ENCODE measurements around the gene HUNK.

The HUNK gene

DNA sequence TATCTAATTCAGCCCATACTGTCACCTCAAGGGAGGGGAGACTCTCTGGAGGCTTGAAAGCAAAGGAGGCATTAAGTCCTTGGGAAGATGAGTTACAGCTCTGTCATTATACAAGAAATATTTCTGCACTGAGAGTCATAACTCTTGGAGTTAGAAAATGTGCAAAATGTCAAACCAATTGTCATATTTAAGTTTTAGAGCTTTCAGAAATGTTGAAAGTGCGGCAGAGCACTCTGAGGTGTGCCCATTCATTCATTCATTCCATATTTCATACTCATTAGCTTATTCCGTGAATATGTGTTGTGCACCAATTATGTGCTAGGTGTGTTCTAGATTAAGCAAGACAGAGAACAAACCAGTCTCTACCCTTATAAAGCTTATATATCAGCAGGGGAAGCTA, 87.1 kb downstream of the HUNK start:
- DNase-seq (ENCODE audit: low spot score) = no peak

DNA sequence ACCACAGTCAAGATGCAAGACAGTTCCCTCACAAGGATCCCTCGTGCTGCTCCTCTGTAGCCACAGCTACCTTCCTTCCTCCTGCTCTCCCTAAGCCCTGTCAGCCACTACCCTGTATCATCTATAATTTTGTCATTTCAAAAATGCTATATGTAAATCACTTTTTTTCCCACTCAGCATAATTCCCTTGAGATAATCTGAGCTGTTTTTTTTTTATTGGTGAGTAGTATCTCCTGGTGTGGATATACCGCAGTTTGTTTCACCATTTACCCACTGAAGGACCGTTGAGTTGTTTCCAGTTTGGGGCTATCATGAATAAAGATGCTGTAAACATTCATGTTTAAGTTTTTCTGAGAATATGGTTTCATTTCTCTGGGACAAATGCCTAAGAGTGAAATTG, 88.2 kb downstream of the HUNK start:
- DNase-seq (ENCODE audit: low spot score) = no peak

DNA sequence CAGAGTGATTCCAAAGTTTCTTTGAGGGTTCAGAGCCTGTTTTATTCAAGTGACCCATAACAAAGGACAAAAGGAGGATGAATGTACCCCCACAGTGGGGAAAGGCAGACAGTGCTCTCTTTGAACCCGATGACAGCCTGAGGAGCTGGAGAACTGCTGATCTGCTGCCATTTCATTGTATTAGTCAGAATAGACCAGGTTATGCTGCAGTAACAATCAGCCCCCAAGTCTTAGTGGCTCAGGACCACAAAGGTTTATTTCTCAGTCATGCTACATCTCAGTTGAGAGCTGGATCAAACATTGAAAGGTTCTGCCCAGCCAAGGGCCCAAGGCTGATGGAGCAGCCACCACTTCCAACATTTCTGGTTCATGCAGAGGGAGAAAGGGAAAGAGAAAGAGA, 88.9 kb downstream of the HUNK start:
- DNase-seq (ENCODE audit: low spot score) = no peak

DNA sequence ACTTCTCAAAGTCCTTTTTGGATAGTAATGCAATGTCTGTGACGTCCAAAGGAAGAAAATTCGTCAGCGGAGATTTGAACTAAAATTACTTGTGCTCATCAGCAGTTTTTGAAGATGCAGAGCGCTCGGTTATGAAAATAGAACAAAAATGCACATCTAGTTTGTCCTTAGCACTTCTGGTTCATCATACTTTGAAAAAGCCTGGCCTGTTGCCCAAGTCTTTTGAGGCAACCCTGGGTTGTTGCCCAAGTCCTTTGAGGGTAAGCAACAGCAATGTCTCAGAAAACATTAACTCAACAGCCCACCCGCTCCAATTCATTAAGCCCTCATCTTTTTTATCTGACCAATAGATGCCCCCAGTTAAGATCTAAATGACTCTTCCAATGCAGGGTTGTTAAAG, 91.9 kb downstream of the HUNK start:
- no peak for DNase-seq (ENCODE audit: low spot score)

DNA sequence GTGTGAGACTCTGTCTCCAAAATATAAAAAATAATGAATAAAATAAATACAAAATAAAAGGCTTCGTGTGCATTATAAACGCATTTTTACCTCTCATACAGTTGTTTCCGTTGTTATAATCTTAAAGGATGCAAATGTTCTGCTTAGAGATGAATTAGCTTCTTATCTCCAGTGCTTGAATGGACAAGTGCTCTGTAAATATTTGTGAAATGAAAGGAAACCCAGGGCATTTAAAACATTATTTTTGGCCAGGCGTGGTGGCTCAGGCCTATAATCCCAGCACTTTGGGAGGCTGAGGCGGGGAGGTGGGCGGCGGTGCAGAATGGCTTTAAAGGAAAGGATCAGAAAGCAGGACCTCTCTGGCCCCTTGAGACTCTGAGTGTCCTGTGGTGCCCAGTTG, 94.5 kb downstream of the HUNK start:
- no peak for DNase-seq (ENCODE audit: low spot score)

DNA sequence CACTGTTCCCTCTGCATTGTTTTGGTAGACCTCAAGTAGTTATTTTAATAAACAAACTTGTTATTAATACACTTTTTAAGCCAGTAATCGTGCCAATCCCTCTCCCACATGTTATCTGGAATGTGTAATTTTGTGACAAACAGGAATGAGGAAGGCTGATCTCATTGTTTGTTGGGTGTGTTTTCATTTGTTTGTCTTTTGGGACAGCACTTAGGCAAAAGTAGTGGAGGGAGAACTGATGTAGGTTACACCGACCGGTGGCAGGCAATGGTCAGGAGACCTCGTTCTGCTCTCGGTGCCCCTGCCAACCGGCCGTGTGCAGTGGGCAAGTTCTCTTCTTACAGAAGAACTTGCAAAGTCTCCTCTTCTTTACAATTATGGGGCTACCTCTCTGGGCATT, 99.8 kb downstream of the HUNK start:
- no peak for DNase-seq (ENCODE audit: low spot score)

DNA sequence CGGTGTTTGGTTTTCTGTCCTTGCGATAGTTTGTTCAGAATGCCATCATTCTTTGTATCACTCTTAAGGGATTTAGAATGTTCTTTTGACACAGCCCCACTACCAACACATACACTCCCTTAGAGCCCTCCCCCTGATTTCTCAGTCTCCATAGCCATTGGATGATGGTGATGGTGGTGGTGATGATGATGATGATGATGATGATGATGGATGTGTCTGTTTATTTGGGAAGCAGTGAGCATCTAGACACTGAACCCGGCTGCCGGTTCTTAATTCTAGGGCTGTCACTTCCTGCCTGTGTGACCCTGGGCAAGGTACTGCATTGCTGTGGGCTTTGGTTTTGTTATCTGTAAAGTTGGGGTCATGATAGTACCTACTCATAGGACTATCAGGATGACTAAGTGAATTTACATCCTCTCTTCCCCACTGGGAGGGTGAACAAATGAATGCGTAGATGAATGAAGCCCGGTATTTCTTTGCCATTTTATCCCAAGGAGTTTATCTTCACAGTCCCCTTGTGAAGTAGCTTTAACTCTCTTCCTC, 100.7 kb downstream of the HUNK start:
- no peak for DNase-seq (ENCODE audit: low spot score)

DNA sequence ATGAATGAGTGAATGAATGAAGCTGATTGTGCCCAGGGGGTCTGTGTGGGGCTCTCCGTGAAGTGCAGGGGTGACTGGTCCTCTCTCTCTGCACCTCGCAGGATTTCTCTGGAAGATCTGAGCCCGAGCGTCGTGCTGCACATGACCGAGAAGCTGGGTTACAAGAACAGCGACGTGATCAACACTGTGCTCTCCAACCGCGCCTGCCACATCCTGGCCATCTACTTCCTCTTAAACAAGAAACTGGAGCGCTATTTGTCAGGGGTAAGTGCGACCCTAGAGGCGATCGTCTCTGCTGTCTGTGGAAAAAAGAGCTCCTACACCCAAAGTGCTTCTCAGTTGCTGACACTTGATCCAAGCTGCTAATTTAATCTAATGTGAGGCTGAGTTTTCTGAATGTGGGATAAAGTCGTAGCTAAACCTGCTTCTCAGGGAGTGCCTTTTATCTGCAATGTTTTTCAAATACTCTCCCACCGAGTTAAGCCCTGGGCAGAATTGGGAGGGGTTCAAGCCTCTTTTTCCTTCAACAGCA, 101.7 kb downstream of the HUNK start:
- peak; percentile 19 for DNase-seq (ENCODE audit: low spot score)

DNA sequence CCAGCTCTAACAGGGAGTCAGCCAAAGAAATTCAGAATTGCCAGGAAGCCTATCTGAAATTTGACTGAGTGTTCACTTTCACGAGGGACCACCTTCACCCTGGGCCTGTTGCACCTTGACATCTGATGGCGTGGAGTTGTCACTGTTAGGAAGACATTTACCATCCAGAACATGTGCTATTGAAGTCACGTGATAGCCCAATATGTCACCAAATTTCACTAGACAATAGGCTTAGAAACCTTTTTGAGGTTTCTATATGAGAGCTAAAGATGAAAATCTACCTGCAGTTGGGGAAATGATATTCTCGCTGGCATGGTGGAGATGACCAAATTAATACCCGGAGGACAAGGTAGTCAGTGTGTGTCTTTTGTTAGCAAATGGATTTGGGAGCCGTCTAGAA, 102.7 kb downstream of the HUNK start:
- no peak for DNase-seq (ENCODE audit: low spot score)

DNA sequence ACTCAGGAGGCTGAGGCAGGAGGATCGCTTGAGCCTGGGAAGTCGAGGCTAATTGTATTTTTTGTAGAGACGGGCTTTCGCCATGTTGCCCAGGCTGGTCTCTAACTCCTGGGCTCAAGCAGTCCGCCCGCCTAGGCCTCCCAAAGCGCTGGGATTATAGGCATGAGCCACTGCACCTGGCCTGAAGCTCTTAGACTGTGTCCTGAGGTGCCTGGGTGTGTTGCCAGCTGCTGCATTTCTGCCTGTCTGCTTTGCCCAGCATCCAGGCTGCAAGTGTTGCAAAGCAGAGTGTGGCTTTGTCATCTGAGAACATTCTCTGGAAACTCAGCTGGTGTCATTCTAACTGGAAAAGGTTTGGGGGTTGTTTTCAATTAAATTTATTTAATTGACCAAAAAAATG, 105.0 kb downstream of the HUNK start:
- no peak for DNase-seq (ENCODE audit: low spot score)

DNA sequence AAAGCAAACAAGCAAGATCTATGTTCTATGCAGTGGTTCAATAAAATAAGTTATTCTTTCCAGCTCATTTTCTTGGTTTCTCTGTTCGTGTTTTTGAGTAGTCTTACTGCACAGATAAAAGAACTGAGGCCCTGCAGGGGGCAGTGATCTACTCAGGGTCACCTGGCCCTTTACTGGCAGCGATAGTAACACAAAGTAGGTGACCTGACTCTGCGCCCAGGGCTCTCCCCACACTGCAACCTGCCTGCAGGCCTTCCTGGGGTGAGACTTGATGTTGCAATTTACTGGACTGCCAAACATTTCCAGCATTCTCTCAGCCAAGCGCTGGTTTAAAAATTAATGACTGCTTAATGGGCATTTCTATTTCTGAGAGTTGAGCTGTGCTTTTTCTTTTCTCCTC, 110.3 kb downstream of the HUNK start:
- no peak for DNase-seq (ENCODE audit: low spot score)

DNA sequence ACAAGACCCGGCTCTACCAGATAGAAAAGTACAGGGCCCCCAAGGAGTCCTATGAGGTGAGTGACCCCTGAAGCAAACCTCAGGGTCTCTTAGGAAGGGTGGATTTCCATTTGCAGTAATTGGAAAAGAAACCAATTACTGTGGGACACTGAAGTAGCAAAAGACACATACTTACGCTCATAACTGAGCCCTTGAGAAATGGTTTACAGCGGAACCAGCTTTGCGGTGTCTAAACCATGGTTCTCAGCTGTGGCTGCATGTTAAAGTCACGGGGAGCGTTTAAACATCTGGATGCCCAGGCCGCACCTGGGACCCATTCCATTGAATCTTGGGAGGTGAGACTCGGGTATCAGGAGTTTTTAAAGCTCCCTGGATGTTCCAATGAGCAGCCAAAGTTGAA, 110.7 kb downstream of the HUNK start:
- DNase-seq (ENCODE audit: low spot score) = no peak

DNA sequence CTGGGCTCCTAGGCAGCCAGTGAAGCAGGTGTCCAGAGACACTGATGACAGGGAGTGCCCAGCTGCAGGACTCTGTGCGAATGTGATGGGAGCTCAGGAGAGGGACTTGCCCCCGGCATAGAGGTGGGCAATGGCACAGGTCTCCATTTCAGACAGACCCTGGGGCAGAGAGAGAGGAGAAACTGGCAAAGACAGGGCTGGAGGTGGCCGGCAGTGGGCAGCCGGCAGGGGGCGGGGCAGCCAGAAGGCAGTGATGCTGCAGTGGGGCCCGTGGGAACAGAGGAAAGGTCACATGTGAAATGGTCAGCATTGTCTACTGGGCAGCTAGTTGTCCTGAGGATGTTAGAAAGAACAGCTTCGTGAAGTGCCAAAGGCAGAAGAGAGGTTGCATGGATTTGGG, 112.6 kb downstream of the HUNK start:
- no peak for DNase-seq (ENCODE audit: low spot score)

DNA sequence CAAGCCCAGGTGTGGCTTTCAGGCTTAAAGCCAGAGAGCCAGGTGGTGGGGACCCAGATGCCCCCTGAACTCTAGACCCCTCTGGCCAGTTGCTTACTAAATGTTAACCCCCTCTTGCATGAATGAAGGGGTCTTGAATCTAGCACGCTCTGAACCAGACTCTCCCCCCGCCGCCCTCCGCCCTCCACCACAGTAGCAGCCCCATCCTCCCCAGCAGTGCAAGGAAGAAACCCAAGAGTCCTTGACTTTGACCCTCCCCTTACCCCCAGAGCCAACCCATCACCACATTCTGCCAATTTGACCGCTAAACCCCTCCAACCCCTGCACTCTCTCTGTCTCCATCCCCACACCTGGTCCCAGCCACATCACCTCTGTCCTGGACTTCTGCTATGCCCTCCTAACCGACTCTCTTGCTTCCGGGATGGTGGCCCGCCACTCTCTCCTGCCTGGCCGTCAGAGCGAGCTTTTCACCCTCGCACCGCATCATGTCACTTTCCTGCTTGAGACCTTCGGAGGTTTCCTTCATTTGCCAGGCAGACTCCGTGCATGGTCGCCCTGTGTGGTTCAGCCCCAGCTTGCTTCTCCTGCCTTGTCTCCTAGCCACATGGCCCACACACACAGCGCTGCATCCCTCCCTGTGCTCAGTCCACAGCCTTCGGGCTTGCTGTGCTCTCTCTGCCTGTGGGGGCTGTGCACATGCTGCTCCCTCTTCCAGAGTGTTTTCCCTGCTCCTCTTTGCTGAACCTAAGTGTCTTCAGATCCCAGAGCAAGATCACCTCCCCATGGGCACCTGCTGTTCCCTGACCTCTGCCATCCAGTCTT, 113.4 kb downstream of the HUNK start:
- DNase-seq (ENCODE audit: low spot score) = no peak

DNA sequence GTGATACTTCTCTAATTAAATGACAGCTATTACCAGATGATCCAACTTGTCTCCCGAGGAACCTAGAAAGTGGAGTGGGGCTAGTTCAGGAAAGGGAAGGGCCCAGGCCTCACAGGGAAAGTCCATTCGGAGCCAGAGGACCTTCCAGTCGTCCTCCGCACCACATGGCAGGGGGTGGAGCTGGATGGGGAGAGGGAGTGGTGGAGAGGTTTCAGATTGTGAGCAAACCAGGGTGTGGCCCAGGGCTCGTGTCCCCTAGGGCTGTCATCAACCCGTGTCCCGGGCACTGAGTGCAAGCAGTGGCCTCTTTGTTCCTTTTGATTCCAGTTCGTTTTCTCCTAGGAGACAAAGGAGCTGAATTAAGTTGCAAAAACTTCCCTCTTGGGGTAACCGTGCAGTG, 114.9 kb downstream of the HUNK start:
- no peak for DNase-seq (ENCODE audit: low spot score)

DNA sequence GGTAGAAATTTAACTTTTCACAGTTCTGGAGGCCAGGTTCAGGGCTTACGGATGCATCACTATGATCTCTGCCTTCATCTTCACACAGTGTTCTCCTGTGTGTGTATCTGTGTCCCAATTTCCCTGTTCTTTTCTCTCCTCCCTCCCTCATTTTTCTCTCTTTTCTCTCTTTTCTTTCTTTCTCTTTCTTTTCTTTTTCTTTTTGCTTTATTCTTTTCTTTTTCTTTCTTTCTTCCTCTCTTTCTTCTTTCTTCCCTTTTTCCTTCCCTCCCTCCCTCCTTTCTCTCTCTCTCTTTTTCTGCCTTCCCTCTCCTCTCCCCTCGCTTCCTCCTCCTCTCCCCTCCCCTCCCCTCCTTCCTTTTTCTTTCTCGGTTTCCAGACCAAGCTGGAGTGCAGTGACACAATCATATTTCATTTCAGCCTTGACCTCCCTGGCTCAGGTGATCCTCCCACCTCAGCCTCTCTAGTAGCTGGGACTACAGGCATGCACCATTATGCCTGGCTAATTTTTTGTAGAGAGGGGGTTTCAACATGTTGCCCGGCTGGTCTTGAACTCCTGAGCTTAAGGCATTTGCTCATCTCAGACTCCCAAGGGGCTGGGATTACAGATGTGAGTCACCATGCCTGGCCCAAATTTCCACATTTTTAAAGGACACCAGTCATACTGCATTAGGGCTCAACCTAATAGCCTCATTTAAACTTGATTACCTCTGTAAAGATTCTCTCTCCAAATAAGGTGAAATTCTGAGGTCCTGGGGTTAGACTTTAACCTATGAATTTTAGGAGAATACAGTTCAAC, 115.9 kb downstream of the HUNK start:
- DNase-seq (ENCODE audit: low spot score) = no peak

DNA sequence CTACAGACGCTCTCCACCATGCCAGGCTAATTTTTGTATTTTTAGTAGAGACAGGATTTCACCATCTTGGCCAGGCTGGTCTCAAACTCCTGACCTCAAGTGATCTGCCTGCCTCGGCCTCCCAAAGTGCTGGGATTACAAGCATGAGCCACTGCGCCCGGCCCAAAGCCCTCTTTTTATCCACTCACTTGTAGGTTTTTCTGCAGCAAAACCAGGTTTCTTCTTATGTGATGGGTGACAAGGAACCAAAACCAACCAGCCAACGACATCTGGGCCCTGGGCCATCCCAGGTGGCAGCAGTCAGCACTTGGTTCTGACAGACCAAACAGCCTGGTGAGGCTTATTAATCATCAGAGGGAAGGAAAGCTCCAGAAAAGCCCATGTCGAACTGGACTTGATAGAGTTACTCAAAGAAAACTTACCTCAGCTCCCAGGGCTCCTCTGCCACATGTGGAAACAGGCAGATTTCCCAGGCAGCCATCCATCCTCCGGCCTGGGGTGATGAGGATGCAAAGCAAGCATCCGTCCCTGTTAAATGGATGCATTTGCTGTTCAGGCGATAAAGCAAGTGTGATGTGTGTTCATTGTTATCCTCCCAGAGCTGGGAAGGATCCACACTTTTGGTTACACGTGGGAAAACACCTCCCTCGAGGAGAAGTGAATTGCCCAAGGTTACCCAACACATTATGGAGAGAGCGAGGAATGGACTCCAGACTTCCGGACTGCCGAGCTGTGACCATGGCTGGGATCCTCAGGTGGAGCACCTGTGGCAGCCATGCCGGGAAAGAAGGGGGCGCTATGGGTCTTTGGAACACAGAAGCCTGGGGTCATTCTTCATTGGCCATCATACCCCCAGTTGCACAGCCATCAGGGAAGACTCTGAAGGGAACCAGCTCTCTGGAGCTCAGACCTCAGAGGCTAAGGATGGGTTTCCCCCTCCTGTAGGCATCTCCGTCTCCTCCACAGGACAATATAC, 118.8 kb downstream of the HUNK start:
- DNase-seq (ENCODE audit: low spot score) = no peak

DNA sequence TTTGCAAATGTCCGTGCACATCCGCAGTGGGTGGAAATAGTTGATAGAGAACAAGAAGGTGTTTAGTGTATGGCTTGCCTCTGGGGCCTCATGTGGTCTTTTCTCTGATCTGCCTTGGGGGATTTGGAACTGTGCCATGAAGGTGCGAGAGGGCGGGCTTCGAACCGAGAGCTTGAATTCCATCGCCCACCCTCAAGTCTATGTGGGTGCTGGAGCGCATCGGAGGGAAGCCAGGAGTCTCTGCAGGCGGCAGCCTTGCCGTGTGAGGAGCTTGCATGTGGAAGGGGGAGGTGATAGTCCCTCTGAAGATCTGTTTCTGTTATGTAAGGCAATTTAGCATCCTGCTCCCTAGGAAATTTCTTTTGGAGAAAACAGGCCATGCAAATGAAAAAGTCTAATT, 119.6 kb downstream of the HUNK start:
- no peak for DNase-seq (ENCODE audit: low spot score)

DNA sequence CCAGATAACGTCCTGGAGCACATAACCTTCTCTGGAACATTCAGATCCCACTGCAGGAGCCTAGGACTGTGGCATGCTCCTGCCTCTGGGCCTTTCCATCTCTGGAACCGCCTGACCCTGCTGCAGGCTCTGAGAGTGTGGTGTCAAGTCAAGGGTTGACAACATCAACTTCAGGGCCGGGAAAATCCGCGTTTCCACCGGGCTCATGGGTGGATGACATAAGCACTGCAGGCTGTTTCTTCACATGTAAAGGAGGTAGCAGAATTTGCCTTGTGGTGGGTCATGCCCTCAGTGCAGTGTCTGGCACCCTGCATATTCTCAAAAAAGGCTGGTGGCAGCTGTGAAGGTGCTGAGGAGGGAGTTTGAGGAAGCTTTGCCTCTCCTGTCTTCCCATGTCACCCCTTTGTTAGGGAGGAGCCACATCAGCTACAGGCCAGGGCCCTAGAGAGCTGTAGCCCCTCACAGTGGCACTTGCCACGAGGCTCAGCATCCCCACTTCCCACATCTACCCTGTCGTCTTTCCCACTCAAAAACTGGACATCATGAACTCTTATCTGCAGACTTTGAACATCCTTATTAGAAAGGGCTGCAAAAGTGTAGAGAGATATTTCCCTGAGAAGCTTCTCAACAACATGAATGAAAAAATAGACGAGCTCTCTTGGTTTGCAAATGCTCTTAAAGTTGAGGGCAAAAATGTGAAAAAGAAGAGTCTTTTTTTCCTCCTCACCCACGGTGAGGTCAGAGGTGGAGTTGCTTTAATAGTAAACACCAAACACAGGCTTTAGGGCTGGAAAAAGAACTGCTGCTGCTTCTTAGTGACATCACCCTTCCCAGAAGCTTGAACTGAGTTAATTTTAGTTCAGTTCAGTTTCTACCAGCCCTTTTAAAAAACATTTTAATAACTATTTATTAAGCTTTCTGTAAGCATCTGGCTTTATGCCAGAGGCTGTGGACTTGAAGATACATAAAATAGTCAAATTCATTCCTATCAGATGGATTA, 121.3 kb downstream of the HUNK start:
- DNase-seq (ENCODE audit: low spot score) = no peak

DNA sequence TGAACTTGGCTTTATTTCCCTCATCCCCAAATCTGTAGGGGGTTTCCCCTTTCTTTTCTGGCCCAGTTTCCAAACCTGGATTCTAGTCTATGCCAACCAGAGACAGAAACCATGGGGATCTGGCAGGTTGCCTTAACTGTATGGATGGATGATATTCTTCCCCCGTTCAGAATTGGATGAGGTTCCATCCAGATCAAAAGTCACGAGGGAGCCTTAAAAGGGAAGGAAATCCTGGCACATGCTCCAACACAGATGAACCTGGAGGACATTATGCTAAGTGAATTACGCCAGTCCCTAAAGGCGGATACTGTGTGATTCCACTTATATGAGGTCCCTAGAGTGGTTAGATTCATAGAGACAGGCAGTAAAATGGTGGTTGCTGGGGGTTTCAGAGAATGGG, 124.4 kb downstream of the HUNK start:
- DNase-seq (ENCODE audit: low spot score) = no peak

All from activated CD4-positive, alpha-beta T cell treated with anti-CD3 and anti-CD28 coated beads, Interleukin-2, Interleukin-4, amounts not matched to agents 100 ng/mL and 50 ng/mL, durations not matched to agents 16 hours and 8 hours (primary cell).